HepG2 (cell line): ENCODE data around the gene STUB1. TPM values are rescaled to one million over a fixed set of nuclear protein-coding genes. Genes with fewer than 3 reads are reported as not detected.

Source experiments
- FOXP1 ChIP-seq, 2 experiments: fragments of 450-650 bp in 1 of 2; IDR thresholded peaks; 2 replicates each; pipeline ENCODE4 v1.6.1; 2017 to 2018; ENCODE audit warnings: antibody characterized with exemption in 1 of 2
- MED13 ChIP-seq: sonication (generic); formaldehyde crosslinking; IDR thresholded peaks from 2 replicates; pipeline ENCODE4 v1.5.0; 2020; ENCODE audit warnings: missing genetic modification reagents
- TBX3 ChIP-seq: fragments of 450-650 bp; IDR thresholded peaks from 2 replicates; pipeline ENCODE4 v1.6.1; 2017; ENCODE audit warnings: antibody characterized with exemption, mild to moderate bottlenecking, inconsistent platforms, borderline replicate concordance
- THRA ChIP-seq: sonication (generic); formaldehyde crosslinking; IDR thresholded peaks from 2 replicates; pipeline ENCODE4 v1.4.0; 2020; ENCODE audit warnings: missing genetic modification reagents, borderline replicate concordance
- ZBTB25 ChIP-seq: IDR thresholded peaks from 2 replicates; pipeline ENCODE4 v1.6.1; 2018; ENCODE audit warnings: missing genetic modification reagents
- ZNF280B ChIP-seq: sonication (generic); formaldehyde crosslinking; IDR thresholded peaks from 2 replicates; pipeline ENCODE4 v1.5.0; 2020; ENCODE audit warnings: missing genetic modification reagents, mild to moderate bottlenecking, borderline replicate concordance
- ZNF30 ChIP-seq: sonication (generic); formaldehyde crosslinking; IDR thresholded peaks from 2 replicates; pipeline ENCODE4 v1.5.0; 2020; ENCODE audit warnings: mild to moderate bottlenecking, missing genetic modification reagents
- ZNF318 ChIP-seq: sonication (generic); formaldehyde crosslinking; IDR thresholded peaks from 2 replicates; pipeline ENCODE4 v1.4.0; 2020; ENCODE audit warnings: mild to moderate bottlenecking, missing genetic modification reagents
- ZNF576 ChIP-seq: sonication (generic); formaldehyde crosslinking; IDR thresholded peaks from 2 replicates; pipeline ENCODE4 v1.4.0; 2020; ENCODE audit warnings: mild to moderate bottlenecking, missing genetic modification reagents
- polyA plus RNA-seq, 8 experiments: library from polyadenylated mRNA; depleted of rRNA in 3 of 8; stranded (reverse) in 7 of 8; unstranded in 1 of 8; fragments of >200 nt; fragmentation: Illumina TruSeq in 4 of 8; extraction: Trizol in 4 of 8; gene quantifications; 2 replicates each; pipeline versions ENCODE4 v1.2.1 to v1.2.3, GENCODE V29; 2011 to 2016; ENCODE audit warnings: low read depth in 4 of 8, missing spikeins in 1 of 8, mixed read lengths in 1 of 8; ENCODE audit not compliant: insufficient read depth in 1 of 8
- total RNA-seq, 5 experiments: library from RNA; depleted of rRNA; stranded (reverse); fragments of >200 nt; fragmentation: Illumina TruSeq; extraction: Trizol; gene quantifications; 2 replicates each; pipeline ENCODE4 v1.2.3, GENCODE V29; 2016; ENCODE audit warnings: low read depth in 1 of 5
- TF ChIP-seq, protein P1 (sequence below): sonication (generic); formaldehyde crosslinking; IDR thresholded peaks from 2 replicates; pipeline ENCODE4 v1.9.0; 2021; ENCODE audit warnings: missing genetic modification reagents, borderline replicate concordance

The STUB1 gene
- total and polyA plus RNA-seq, 2 of the 13 experiments (the other 11 are each of a cell fraction or from before 2014, with no cell fraction given) = 52.9 to 78.2 TPM

- TF ChIP-seq ZNF318 (CRISPR knock-in tag) (no peak; the same call in 1 of the 2 replicates), MED13 (CRISPR knock-in tag) (no peak), ZBTB25 (CRISPR knock-in tag) (peak; percentile 67), THRA (CRISPR knock-in tag) (0 out of 2 replicates have a peak, but pooled peaks have one; percentile 11), ZNF30 (CRISPR knock-in tag) (0 out of 2 replicates have a peak, but pooled peaks have one; percentile 54), TBX3 (no peak), FOXP1 (IDR thresholded peaks at IDR 0.05) (no peak), FOXP1 (CRISPR knock-in tag; IDR thresholded peaks at IDR 0.05) (no peak), ZNF576 (CRISPR knock-in tag) (peak; percentile 15; the same call in 1 of the 2 replicates), ZNF280B (CRISPR knock-in tag) (no peak)
- TF ChIP-seq, protein P1, sequence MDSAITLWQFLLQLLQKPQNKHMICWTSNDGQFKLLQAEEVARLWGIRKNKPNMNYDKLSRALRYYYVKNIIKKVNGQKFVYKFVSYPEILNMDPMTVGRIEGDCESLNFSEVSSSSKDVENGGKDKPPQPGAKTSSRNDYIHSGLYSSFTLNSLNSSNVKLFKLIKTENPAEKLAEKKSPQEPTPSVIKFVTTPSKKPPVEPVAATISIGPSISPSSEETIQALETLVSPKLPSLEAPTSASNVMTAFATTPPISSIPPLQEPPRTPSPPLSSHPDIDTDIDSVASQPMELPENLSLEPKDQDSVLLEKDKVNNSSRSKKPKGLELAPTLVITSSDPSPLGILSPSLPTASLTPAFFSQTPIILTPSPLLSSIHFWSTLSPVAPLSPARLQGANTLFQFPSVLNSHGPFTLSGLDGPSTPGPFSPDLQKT = no peak
These were observed 43.8 kb upstream of the STUB1 start, which contains the start of gene METTL26 (continued) for GRCh38 chr16:636206-637080.
